Measurements from ENCODE around the gene HERPUD1. TPM values are rescaled to one million over a fixed set of nuclear protein-coding genes. Genes with fewer than 3 reads are reported as not detected.

Gene HERPUD1
- total and polyA plus RNA-seq, 2 of the 13 experiments (the other 11 are each of a cell fraction or from before 2014, with no cell fraction given): 96.2 to 323 TPM

- TF ChIP-seq ZBTB40 (IDR thresholded peaks at IDR 0.05) (no peak), ZBTB40 (CRISPR knock-in tag; IDR thresholded peaks at IDR 0.05) (peak; percentile 89), ZFYVE20 (CRISPR knock-in tag; IDR thresholded peaks at IDR 0.05; ENCODE audit: borderline replicate concordance, low read depth) (peak; percentile 94; the same call in 1 of the 2 replicates), ZNF331 (CRISPR knock-in tag; IDR thresholded peaks at IDR 0.05) (peak; percentile 72), HES4 (CRISPR knock-in tag; IDR thresholded peaks at IDR 0.05; ENCODE audit: borderline replicate concordance) (0 out of 2 replicates have a peak, but pooled peaks have one; percentile 57), MNT (IDR thresholded peaks at IDR 0.05) (peak; percentile 89), ARID4A (CRISPR knock-in tag; IDR thresholded peaks at IDR 0.05; ENCODE audit: borderline replicate concordance) (peak; percentile 86)
These were observed at the start of gene HERPUD1 (continued) for GRCh38 chr16:56931892-56932720.
